HuH-7 (cell line): Measurements from ENCODE around the gene SPINT2.

Experiments used
- DNase-seq: peaks from one replicate; pipeline ENCODE4 v3.0.0; 2011; ENCODE audit warnings: low spot score

The SPINT2 gene

DNA sequence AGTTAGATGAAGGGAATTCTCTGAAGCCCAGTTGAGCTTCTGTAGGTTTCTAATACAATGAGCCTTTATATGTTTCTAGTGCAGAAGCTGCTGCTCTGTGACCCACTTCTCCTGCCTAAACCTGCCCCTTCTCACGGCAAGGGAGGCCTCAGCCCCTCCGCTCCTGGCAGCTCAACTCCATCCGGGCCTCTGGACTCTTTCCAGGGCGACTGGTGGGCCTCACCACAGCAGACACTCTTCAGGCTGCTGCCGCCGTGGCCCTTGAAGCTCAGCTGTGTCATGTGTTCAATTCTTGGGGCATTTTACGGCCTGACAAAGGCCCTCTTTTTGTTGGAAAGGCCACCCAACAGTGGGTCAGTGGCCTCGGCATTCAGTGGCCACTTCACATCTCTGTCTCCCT is 29.7 kb downstream of the SPINT2 start:
- no peak for DNase-seq

DNA sequence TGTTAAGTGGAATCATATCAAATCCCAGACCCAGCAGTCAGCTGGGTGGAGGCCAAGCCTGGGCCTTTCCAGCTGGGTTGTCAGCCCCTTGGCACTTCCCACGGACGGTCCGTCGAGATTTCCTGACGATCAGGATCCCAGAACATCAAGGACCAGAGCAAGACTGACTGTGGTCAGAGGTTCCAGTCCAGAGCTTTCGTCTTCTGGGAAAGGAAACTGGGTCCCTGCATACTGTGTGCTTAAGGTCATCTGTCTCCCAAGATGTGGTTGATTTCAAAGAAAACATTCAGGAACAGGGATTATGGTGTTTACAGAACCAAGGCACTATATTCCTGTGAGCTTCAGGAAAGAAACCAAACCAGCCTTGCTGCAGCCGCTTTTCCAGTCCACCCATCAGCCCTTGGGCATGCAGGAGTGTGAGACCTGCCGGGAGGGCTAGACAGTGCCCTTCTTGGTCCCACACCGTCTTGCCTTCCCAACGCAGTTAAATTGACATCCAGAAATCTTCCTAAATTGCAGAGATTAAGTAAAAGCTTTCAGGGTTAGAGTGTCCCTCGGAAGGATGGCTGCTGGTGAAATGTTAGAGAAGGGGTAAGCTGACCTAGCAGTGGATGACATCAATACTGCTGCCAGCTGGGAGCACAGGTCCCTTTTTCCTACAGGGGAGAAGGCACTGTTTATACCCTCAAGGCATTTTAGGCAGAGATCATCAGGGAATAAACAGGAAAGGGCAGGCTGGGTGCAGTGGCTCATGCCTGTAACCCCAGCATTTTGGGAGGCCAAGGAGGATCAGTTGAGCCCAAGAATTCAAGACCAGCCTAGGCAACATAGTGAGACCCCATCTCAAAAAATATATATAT is 34.7 kb downstream of the SPINT2 start:
- DNase-seq: no peak

DNA sequence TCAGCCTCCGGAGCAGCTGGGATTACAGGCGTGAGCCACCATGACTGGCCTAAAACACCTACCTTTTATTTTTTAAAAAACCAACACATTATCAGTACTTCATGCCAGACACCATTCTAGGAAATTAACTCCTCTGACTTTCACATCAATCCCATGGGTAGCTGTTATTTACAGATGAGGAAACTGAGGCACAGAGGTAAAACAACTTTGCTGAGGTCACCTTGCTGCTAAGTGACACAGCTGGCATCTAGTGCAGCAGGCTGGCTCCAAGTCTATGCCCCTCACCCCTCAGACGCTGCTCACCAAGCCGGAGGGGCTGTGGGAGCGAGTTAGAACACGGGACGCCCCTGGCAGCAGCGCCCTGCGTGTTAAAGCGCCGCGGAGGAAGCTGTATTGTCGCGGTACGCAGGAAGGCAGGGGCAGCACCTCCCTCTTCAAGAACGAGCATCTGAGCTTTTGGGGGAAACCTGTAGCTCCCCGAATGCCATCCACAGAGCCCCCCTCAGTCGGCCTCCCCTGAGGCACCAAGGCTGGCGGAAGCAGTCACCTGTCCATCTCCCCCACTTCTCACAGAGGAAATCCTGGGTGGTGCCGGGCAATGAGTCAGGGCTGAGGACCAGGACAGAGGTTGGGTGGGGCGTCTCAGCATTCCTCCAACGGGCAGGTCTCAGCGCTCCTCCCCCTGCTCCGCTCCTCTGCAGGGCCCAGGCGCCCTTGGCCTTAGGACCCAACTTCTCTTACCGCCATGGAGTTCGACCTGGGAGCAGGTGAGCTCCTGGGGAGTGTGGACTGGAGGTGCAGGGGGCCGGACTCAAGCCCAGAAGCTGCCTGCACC is 39.4 kb downstream of the SPINT2 start, which contains the start of gene C19orf33:
Gene C19orf33, plus strand, starts transcription at position 735 of the 835 bp plus-strand sequence. Its CDS starts 11 bp downstream, at position 746.
- DNase-seq: peak; percentile 82

DNA sequence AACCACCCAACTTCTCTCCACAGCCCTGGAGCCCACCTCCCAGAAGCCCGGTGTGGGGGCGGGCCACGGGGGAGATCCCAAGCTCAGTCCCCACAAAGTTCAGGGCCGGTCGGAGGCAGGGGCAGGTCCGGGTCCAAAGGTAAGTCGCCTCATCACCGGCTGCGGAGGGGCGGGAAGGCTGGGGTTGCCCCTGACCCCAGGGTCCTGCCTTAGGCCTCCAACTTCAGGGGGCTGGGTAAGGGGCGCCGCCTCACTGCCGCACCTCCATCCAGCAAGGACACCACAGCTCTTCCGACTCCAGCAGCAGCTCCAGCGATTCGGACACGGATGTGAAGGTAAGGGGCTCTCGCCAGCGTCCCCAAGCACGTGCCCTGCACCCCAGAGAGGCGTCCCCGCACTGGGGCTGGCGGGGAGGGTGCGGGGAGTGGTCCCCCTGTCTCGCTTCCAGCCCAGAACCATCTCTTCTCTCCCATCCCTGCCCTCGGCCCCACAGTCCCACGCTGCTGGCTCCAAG is 40.0 kb downstream of the SPINT2 start:
- no peak for DNase-seq

DNA sequence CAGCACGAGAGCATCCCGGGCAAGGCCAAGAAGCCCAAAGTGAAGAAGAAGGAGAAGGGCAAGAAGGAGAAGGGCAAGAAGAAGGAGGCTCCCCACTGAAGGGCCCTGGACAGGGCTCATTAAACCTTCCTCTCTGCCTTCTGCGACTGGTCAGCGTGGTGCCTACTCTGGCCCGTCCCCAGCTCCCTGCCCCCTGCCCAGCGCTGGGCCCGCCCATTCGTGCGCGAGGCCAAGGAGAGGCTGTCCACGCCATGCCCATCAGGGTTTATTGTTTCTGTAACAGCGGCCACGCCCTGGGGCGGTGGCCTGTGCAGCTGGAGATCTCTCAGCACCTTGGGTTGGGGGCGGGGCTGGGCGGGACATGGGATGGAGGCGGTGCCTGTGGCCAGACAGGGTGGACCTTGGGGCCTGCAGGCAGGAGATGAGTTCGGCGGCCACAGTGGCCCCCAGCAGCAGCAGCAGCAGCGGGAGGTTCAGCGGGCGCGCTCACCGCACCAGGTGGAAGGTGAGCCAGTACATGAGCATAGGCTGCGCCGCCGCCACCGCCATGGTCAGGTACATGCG is 40.6 kb downstream of the SPINT2 start:
- DNase-seq: peak; percentile 96

DNA sequence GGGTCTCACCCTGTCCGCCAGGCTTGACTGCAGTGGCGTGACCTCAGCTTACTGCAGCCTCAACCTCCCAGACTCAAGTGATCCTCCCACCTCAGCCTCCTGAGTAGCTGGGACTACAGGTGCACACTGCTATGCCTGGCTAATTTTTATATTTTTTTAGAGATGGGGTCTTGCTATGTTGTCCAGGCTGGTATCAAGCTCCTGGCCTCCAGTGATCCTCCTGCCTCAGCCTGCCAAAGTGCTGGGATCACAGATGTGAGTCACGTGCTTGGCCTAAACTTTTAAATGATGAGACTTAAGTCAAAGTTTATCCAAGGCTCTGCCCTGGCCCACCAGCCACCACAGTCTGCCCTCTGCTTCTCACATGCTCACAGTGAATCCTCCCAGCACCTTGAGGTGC is 41.9 kb downstream of the SPINT2 start:
- no peak for DNase-seq

DNA sequence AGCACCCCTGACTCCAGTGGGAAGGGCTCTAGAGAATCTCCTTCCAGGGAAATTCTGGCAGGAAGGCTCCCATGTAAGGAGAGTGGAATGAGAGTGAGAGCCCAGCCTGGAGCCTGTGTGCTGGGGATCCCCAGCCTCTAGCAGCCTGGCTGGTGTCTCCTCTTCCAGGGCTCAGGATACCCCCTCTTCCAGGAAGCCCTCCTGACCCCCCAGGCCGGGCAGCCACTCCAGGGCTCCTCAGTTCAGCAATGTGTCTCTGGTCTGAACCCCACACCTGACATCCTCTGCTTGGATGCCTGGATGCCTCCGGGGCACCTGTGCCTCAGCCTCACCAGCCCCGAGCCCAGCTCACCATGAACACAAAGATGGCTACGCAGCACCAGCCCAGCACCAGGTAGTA is 42.7 kb downstream of the SPINT2 start:
- no peak for DNase-seq

DNA sequence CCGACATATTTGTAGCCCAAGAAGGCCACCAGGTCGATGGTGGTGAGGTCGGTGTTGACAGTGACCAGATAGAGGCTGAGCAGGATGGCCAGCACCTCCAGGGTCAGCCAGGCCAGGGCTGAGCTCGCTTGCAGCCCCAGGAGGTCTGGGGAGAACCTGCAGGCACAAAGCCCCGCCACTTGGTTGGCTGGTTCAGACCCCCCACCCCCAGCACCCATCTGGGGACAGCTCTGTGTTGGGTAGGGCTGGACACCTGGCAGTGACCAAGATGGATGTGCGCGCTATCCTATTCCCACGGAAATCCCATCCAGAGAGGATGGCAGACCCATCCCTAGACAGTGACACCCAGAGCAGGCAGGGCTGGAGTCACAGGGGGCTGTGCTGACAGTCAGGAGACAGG is 43.2 kb downstream of the SPINT2 start:
- no peak for DNase-seq

DNA sequence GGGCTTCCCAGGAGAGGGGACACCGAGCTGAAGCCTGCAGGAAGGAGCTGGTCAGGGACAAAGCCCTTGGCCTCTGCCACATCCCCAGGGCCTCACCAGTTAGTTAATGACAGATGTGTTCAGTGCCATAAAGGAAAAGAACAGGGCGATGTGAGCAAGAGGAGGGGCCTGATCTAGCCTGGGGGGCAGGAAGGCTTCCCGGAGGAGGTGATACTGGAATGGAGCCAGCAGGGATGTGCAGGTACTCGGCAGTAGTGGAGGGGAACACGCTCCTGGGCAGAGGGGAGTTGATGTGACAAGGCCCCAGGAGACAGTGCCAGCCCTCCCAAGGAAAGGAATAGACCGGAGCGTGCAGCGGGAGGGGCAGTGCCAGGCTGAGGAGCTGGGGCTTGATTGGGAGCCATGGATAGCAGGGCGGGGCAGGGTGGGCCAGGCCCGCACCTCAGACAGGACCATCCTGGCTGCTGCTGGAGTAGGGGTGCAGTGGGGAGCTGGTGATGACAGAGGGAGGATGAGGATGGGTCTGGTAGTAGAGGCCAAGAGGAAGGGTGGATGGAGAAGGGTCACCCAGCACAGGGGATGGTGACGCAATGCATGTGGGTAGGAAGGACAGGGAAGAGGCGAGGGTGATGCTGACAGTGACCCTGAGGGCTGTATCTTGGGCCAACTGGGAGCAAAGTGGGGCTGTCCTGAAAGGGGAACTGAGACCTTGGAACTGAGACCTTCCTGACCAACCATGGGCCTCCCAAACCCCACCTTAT is 43.8 kb downstream of the SPINT2 start:
- DNase-seq: no peak

DNA sequence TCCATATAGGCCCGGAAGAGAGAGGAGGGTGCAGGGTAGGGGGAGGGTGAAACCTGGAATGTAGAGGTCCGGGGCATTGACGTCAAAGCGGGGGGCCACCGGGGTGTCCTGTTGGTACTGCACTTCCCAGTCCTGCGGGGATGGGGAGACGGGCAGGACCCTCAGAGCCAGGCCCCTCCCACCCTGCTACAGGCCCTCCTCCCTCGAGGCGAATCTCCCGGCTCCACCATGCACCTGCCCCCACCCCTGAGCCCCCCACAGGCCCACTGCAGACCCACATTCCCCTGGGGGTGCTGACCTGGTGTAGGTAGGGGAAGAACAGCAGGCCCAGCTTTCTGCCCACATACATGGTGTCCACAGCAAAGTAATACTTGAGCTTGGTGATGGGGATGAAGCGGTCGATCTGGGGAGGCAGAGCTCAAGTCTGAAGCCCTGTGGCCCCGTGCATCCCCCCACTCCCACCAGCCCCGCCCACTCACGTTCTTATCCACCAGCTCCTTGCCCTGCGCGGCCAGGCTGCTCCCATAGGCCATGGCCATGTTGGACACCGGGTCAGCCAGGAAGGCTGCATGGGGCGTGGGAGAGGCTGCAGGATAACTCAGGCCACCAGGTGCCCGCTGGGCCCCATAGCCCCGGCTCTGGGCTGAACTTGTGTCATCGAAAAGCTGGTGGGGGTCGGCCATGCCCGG is 44.7 kb downstream of the SPINT2 start:
- no peak for DNase-seq

DNA sequence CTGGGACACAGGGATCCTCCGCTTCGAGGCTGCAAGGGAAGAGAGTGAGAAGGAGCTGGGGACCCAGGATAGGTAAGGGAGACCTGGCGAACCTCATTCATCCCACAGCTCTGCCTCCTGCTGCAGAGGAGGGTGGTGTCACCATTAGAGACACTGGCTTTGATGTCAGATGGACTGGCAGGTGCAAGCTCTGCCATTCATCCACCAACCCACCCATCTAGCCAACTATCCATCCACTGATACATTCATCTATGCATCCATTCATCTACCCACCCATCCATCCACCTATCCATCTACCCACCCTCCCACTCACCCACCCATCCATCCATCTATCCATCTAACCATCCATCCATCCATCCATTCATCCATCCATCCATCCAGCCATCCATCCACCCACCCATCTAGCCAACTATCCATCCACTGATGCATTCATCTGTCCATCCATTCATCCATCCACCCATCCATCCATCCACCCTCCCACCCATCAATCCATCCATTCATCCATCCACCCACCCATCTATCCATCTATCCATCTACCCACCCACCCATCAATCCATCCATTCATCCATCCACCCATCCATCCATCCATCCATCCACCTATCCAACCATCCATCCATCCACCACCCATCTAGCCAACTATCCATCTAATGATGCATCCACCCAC is 45.4 kb downstream of the SPINT2 start:
- DNase-seq: no peak

DNA sequence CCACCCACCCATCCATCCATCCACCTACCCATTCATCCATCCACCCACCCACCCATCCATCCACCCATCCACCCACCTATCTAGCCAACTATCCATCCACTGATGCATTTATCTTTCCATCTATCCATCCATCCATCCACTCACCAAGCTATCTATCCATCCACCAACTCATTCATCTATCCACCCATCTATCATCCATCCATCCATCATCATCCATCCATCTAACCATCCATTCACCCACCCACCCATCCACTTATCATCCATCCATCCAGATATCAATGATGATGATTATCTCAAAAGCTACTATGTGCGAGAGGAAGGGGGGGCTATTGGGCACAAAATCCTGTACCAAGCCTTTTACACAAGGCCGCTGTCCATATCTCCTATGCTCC is 45.9 kb downstream of the SPINT2 start:
- DNase-seq: no peak

DNA sequence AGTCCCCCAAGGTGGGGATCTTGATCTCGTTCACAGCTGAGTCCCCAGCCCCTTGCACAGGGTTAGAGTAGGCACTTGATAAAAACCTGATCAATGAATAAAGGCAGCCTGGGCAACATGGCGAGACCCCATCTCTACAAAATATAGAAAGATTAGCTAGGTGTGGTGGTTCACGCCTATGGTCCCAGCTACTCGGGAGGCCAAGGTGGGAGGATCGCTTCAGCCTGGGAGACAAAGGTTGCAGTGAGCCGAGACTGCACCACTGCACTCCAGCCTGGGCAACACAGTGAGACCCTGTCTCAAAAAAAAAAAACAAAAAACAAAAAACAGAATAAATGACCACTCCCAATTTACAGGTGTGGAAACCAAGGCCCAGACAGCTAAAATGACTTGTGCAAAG is 46.6 kb downstream of the SPINT2 start:
- no peak for DNase-seq

DNA sequence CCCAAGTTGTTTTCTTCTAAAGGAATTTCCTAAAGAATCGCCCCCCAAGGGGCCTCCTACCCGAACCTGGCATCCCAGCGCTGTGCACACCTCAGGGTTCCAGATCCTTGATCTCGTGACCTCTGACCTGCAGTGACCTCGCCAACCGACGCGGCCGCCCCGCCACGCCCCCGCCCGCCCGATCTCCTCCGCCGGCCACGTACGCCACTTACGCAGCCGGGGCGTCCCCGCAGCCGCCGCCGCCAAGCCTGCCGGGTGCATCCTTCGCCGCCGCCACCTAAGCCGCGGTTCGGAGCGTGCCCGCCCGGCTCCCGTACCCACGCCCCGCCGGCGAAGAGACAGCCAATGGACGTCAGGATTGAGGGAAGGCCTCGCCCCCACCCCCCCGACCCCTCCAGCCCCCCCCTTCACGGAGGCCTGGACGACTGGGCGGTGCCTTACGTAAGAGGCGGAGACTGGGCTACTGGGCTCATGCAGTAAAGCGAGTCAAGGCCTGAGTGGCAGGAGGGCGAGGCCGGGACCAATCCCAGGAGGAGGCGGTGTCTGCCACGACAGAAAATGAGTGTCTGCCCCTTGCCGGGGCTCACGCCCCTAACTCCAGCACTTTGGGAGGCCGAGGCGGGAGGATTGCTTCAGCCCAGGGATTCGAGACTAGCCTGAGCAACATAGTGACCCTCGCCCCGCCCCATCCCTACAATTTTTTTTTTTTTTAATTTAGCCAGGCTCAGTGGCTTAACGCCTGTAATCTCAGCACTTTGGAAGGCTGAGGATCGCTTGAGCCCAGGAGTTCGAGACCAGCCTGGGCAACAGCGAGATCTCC is 51.5 kb downstream of the SPINT2 start, which contains the start of gene YIF1B:
Gene YIF1B, minus strand, starts transcription at position 291 of the 820 bp plus-strand sequence. Its CDS starts 30 bp downstream, at position 261.
- peak; percentile 99 for DNase-seq

DNA sequence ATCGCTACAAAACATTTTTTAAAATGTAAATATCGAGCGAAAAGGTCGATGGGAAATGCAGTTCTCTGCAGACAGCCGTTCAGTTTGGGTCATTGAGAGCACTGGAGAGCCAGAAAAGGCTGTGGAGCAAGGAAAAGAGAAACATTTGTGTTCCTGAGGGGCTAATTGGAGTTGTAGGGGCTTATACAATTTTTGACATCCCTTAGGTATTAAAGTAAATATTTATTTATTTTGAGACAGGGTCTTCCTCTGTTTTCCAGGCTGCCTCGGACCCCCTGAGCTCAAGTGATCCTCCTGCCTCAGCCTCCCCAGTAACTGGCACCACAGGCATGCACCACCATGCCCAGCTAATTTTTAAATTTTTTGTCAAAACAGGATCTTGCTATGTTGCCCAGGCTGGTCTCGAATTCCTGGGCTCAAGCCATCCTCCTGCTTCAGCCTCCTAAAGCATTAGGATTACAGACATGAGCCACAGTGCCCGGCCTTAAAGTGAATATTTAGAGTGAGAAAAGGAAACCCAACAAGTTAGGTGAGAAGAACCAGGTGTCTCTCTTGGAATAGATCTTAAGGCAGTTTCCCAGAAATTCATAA is 52.2 kb downstream of the SPINT2 start:
- no peak for DNase-seq

DNA sequence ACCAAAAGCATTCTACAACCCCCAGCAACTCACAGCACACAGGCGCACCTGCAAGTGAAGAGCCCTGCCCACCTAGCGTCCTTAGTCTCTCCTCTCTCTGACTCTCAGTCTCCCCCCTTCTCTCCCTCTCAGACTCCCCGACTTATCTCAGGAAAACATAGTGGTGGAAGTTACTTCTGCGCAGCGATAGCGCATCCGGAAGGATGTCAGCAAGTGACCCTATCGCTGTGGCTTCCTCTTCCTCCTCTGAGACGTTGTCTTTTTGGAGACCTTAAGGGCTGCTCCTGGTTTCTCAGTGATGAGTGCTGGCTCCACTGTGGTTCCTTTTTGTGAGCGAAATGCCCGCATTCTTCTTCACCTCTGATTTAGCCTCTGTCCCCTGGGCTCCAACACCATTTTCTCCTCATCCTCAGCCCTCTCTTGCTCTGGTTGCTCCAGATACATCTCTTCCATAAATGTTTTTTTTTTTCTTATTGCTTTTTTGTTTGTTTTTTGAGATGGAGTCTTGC is 52.8 kb downstream of the SPINT2 start:
- DNase-seq: no peak

DNA sequence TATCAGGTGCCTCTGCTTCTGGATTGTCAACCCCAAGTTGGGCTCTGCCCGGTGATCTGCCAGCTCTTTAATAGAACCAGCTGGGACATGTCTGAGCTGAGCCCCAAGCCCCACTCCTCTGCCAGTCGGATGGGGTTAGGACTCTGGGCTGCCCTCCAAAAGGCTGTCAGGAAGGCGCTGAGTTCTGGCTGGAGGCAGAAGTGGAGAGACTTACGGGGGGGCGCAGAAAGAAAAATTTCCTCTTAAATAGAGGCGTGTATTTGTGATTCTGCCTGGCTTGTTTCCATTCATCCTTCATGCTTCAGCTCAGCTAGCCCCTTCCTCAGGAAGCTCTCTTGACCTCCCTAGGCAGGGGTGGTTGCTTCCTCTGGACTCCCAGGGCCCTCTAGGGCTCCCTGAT is 54.3 kb downstream of the SPINT2 start:
- DNase-seq: no peak

DNA sequence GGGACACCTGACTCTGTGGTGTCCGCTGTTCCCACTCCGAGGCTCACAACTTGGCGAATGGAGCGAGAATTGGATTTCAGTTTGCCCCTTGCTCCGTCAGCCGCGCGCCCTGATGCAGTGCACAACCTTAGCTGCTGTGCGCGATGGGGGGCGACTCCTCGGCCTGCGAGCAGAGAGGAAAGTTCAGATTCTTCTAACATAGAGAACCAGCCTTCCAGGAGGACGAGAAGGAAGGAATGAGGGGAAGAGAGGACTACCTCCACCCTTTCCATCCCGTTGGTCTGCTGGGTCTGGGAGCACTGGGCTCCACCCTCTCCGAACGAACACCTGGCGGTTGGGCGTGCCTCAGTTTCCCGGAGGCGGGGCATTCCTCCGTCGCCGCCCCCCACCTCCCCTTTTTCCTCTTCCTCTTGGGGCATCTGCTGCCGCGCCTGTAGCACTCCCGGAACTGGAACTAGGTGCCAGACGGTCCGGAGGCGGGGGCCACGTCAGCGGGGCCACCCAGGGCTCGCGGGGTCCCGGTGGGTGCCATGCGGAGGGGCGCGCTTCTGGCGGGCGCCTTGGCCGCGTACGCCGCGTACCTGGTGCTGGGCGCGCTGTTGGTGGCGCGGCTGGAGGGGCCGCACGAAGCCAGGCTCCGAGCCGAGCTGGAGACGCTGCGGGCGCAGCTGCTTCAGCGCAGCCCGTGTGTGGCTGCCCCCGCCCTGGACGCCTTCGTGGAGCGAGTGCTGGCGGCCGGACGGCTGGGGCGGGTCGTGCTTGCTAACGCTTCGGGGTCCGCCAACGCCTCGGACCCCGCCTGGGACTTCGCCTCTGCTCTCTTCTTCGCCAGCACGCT is 55.3 kb downstream of the SPINT2 start, which contains the start of gene KCNK6:
Gene KCNK6, plus strand, starts transcription at position 425 of the 838 bp plus-strand sequence. Its CDS starts 106 bp downstream, at position 531.
- no peak for DNase-seq
